Measurements from ENCODE around the gene KLK4. TPM values are rescaled to one million over a fixed set of nuclear protein-coding genes. Genes with fewer than 3 reads are reported as not detected.
A peak's percentile ranks its signal among the peaks of the same experiment; 100 is the strongest.

The KLK4 gene
- total RNA-seq, 1 experiment from 2014 or later = not detected

- H3K27me3 ChIP-seq (replicated peaks) = no peaks in the 10 kb centered on the region
- no peak for DNase-seq (ENCODE audit: low read depth in 1 of 2, low spot score in 2 of 2)
- no peaks in the 10 kb centered on the region for H3K36me3 ChIP-seq
- H3K4me1 ChIP-seq (replicated peaks) = no peaks in the 10 kb centered on the region
- no peak overlapping the region for H3K4me3 ChIP-seq
- no peaks in the 10 kb centered on the region for H3K9me3 ChIP-seq (replicated peaks)
- H3K27ac ChIP-seq = no peak overlapping the region
Measured at GRCh38 chr19:50928831-50929230, 17.6 kb upstream of the KLK4 start.

GRCh38 chr19:50926144-50926543, 14.9 kb upstream of the KLK4 start:
- Histone ChIP-seq H3K9me3 (replicated peaks) (no peaks in the 10 kb centered on the region), H3K4me1 (replicated peaks) (peaks cover 9% of the 10 kb centered on the region; the same call in 1 of the 2 replicates), H3K27ac (no peak overlapping the region), H3K27me3 (replicated peaks) (no peaks in the 10 kb centered on the region), H3K36me3 (no peaks in the 10 kb centered on the region), H3K4me3 (no peak overlapping the region)
- no peak for DNase-seq (ENCODE audit: low read depth in 1 of 2, low spot score in 2 of 2)

- no peak overlapping the region for H3K4me3 ChIP-seq
- no peak overlapping the region for H3K27ac ChIP-seq
- H3K36me3 ChIP-seq = no peaks in the 10 kb centered on the region
- no peaks in the 10 kb centered on the region for H3K27me3 ChIP-seq (replicated peaks)
- H3K9me3 ChIP-seq (replicated peaks) = no peaks in the 10 kb centered on the region
- DNase-seq (ENCODE audit: low read depth in 1 of 2, low spot score in 2 of 2) = no peak
- peaks cover 9% of the 10 kb centered on the region; the same call in 1 of the 2 replicates for H3K4me1 ChIP-seq (replicated peaks)
Measured at GRCh38 chr19:50925734-50926133, 14.5 kb upstream of the KLK4 start.

- DNase-seq (ENCODE audit: low read depth in 1 of 2, low spot score in 2 of 2) = no peak
- Histone ChIP-seq H3K4me3 (no peak overlapping the region), H3K36me3 (no peaks in the 10 kb centered on the region), H3K9me3 (replicated peaks) (no peaks in the 10 kb centered on the region), H3K27ac (no peak overlapping the region), H3K4me1 (replicated peaks) (peaks cover 9% of the 10 kb centered on the region; the same call in 1 of the 2 replicates), H3K27me3 (replicated peaks) (0 out of 2 replicates have a peak, but pooled peaks cover 4% of the 10 kb centered on the region)
Measured at GRCh38 chr19:50924586-50924985, 13.4 kb upstream of the KLK4 start.

GRCh38 chr19:50922317-50922853, 11.2 kb upstream of the KLK4 start:
- H3K27me3 ChIP-seq (replicated peaks) = 0 out of 2 replicates have a peak, but pooled peaks cover 4% of the 10 kb centered on the region
- H3K36me3 ChIP-seq = no peaks in the 10 kb centered on the region
- DNase-seq (ENCODE audit: low read depth in 1 of 2, low spot score in 2 of 2) = peak in 1 of 2 experiments; percentile 64
- peaks cover 9% of the 10 kb centered on the region; the same call in 1 of the 2 replicates for H3K4me1 ChIP-seq (replicated peaks)
- H3K4me3 ChIP-seq = no peak overlapping the region
- H3K9me3 ChIP-seq (replicated peaks) = no peaks in the 10 kb centered on the region
- no peak overlapping the region for H3K27ac ChIP-seq

- Histone ChIP-seq H3K4me3 (no peak overlapping the region), H3K4me1 (replicated peaks) (peaks cover 9% of the 10 kb centered on the region; the same call in 1 of the 2 replicates), H3K27me3 (replicated peaks) (0 out of 2 replicates have a peak, but pooled peaks cover 4% of the 10 kb centered on the region), H3K9me3 (replicated peaks) (no peaks in the 10 kb centered on the region), H3K36me3 (no peaks in the 10 kb centered on the region), H3K27ac (no peak overlapping the region)
- DNase-seq (ENCODE audit: low read depth in 1 of 2, low spot score in 2 of 2) = peak; percentile 45 to 54
Measured at GRCh38 chr19:50921426-50922316, 10.5 kb upstream of the KLK4 start.

- Histone ChIP-seq H3K4me3 (no peak overlapping the region), H3K27me3 (replicated peaks) (peaks cover 7% of the 10 kb centered on the region; the same call in 1 of the 2 replicates), H3K36me3 (no peaks in the 10 kb centered on the region), H3K9me3 (replicated peaks) (no peaks in the 10 kb centered on the region), H3K4me1 (replicated peaks) (no peaks in the 10 kb centered on the region), H3K27ac (no peak overlapping the region)
- no peak for DNase-seq (ENCODE audit: low read depth in 1 of 2, low spot score in 2 of 2)
Measured at GRCh38 chr19:50916069-50916468, 4.9 kb upstream of the KLK4 start.

- Histone ChIP-seq H3K27ac (no peak overlapping the region), H3K27me3 (replicated peaks) (peaks cover 3% of the 10 kb centered on the region; the same call in 1 of the 2 replicates), H3K4me3 (no peak overlapping the region), H3K9me3 (replicated peaks) (no peaks in the 10 kb centered on the region), H3K4me1 (replicated peaks) (no peaks in the 10 kb centered on the region), H3K36me3 (no peaks in the 10 kb centered on the region)
- no peak for DNase-seq (ENCODE audit: low read depth in 1 of 2, low spot score in 2 of 2)
Measured at GRCh38 chr19:50912727-50913716, 1.8 kb upstream of the KLK4 start.

- Histone ChIP-seq H3K9me3 (replicated peaks) (no peaks in the 10 kb centered on the region), H3K36me3 (no peaks in the 10 kb centered on the region), H3K27ac (no peak overlapping the region), H3K27me3 (replicated peaks) (peaks cover 3% of the 10 kb centered on the region; the same call in 1 of the 2 replicates), H3K4me3 (no peak overlapping the region), H3K4me1 (replicated peaks) (no peaks in the 10 kb centered on the region)
- DNase-seq (ENCODE audit: low read depth in 1 of 2, low spot score in 2 of 2) = no peak
Measured at GRCh38 chr19:50912102-50912599, 956 bp upstream of the KLK4 start.

GRCh38 chr19:50910722-50911121, 473 bp downstream of the KLK4 start:
- H3K4me3 ChIP-seq = no peak overlapping the region
- H3K9me3 ChIP-seq (replicated peaks) = no peaks in the 10 kb centered on the region
- H3K4me1 ChIP-seq (replicated peaks) = no peaks in the 10 kb centered on the region
- no peak for DNase-seq (ENCODE audit: low read depth in 1 of 2, low spot score in 2 of 2)
- H3K36me3 ChIP-seq = no peaks in the 10 kb centered on the region
- H3K27ac ChIP-seq = no peak overlapping the region
- H3K27me3 ChIP-seq (replicated peaks) = peaks cover 3% of the 10 kb centered on the region; the same call in 1 of the 2 replicates

GRCh38 chr19:50909240-50910070, 1.7 kb downstream of the KLK4 start:
- peaks cover 3% of the 10 kb centered on the region; the same call in 1 of the 2 replicates for H3K27me3 ChIP-seq (replicated peaks)
- H3K4me3 ChIP-seq = no peak overlapping the region
- DNase-seq (ENCODE audit: low read depth in 1 of 2, low spot score in 2 of 2) = no peak
- no peaks in the 10 kb centered on the region for H3K9me3 ChIP-seq (replicated peaks)
- no peaks in the 10 kb centered on the region for H3K36me3 ChIP-seq
- H3K27ac ChIP-seq = no peak overlapping the region
- H3K4me1 ChIP-seq (replicated peaks) = no peaks in the 10 kb centered on the region

- Histone ChIP-seq H3K4me1 (replicated peaks) (no peaks in the 10 kb centered on the region), H3K27me3 (replicated peaks) (peaks cover 3% of the 10 kb centered on the region; the same call in 1 of the 2 replicates), H3K36me3 (no peaks in the 10 kb centered on the region), H3K4me3 (no peak overlapping the region), H3K9me3 (replicated peaks) (no peaks in the 10 kb centered on the region), H3K27ac (no peak overlapping the region)
- no peak for DNase-seq (ENCODE audit: low read depth in 1 of 2, low spot score in 2 of 2)
Measured at GRCh38 chr19:50908336-50908735, 2.9 kb downstream of the KLK4 start.

Measured in SJSA1 (cell line).